ENCODE data around the gene UBE2O. TPM values are rescaled to one million over a fixed set of nuclear protein-coding genes. Genes with fewer than 3 reads are reported as not detected.
A peak's percentile ranks its signal among the peaks of the same experiment; 100 is the strongest.

Gene UBE2O
- total and polyA plus RNA-seq, 2 donors (not counting 1 experiment from before 2014, with no cell fraction given), result 11.5 to 12.4 TPM

DNA sequence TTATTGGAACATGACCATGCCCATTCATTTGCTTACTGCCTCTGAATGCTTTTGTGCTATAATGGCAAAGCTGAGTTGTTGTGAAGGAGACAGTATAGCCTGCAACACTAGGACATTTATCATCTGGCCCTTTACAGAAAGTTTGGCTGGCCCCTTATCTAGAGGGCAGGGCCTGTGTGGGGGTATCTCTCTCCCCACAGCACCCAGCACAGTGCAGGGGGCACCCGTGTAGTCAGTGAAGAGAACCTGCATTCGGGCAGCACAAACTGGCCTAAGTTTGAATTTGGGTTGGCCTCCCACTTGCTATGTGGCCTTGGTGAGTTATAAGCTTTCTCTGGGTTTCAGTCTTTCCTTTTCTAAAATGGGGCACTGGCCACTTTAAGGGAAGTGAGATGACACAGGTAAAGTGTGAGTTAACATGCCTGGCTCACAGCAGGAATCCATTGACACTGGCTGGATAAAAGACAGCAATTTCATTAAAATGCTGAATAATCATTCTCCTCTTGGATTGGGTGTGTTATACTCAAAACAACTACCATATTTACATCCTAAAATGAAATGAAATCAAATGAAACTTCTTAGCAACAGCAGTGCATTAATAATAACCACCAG is 12.1 kb downstream of the UBE2O start:
- Histone ChIP-seq H3K36me3 (ENCODE audit: control insufficient read depth, insufficient read depth, low read length) (no peaks in the 10 kb centered on the region), H3K9ac (ENCODE audit: insufficient read depth, low read length) (no peak overlapping the region), H2AFZ (ENCODE audit: low read length) (no peak overlapping the region), H3K27me3 (ENCODE audit: control insufficient read depth, insufficient read depth, low read length) (no peaks in the 10 kb centered on the region), H3K27ac (ENCODE audit: insufficient read depth, low read length) (no peak overlapping the region), H3K4me2 (ENCODE audit: extremely low read depth, insufficient read depth, low read length) (no peak overlapping the region), H4K20me1 (ENCODE audit: control insufficient read depth, extremely low read depth, insufficient read depth, low read length) (no peaks in the 10 kb centered on the region), H3K4me1 (ENCODE audit: control insufficient read depth, extremely low read depth, insufficient read depth, low read length) (peaks cover 12% of the 10 kb centered on the region), H3K4me3 (replicated peaks in 1 of 4; ENCODE audit: control extremely low read depth in 1 of 4, insufficient read depth in 1 of 4, low read depth in 3 of 4, low read length in 4 of 4) (no peak overlapping the region), H3K9me3 (ENCODE audit: control insufficient read depth, insufficient read depth, low read depth, low read length) (no peaks in the 10 kb centered on the region), H3K79me2 (ENCODE audit: control insufficient read depth, insufficient read depth, low read length) (peaks cover 36% of the 10 kb centered on the region)
- no peak for TF ChIP-seq EZH2 (IDR thresholded peaks at IDR 0.05; ENCODE audit: low read length, missing control alignments)
- TF ChIP-seq, protein P1, sequence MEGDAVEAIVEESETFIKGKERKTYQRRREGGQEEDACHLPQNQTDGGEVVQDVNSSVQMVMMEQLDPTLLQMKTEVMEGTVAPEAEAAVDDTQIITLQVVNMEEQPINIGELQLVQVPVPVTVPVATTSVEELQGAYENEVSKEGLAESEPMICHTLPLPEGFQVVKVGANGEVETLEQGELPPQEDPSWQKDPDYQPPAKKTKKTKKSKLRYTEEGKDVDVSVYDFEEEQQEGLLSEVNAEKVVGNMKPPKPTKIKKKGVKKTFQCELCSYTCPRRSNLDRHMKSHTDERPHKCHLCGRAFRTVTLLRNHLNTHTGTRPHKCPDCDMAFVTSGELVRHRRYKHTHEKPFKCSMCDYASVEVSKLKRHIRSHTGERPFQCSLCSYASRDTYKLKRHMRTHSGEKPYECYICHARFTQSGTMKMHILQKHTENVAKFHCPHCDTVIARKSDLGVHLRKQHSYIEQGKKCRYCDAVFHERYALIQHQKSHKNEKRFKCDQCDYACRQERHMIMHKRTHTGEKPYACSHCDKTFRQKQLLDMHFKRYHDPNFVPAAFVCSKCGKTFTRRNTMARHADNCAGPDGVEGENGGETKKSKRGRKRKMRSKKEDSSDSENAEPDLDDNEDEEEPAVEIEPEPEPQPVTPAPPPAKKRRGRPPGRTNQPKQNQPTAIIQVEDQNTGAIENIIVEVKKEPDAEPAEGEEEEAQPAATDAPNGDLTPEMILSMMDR (conservative IDR thresholded peaks at IDR 0.05 in 1 of 2, IDR thresholded peaks at IDR 0.05 in 1 of 2; ENCODE audit: low read depth in 1 of 2, low read length in 2 of 2), result no peak
- DNase-seq (ENCODE audit: low read depth in 2 of 2), result no peak

DNA sequence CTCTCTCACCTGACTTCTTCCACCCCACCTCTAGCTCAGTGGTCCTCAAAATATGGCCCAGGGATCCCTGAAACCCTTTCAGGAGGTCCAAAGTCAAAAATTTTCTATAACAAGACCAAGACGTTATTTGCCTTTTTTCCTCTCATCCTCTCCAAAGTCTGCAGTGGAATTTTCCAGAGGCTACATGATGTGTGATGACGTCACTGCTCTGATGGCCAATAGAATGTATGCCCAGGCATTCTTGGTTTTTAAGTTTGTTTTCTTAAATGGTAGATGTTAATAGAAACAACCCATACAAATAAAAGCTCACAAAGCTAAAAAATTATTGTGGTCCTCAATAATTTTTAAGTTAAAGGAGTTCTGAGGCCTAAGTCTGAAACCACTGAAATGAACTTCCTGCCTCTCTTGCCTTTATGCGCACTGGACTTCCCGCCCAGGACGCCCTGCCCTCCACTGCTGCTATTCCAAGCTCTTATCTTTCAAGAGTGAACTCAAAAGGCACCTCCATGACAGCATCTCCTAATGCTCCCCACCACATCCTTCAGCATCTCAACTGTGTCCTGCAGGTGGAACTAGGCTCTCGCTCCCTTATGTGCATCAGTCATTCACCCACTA is 13.5 kb downstream of the UBE2O start:
- Histone ChIP-seq H3K4me2 (ENCODE audit: extremely low read depth, insufficient read depth, low read length) (no peak overlapping the region), H3K79me2 (ENCODE audit: control insufficient read depth, insufficient read depth, low read length) (peaks cover 26% of the 10 kb centered on the region), H3K9ac (ENCODE audit: insufficient read depth, low read length) (no peak overlapping the region), H3K4me3 (replicated peaks in 1 of 4; ENCODE audit: control extremely low read depth in 1 of 4, insufficient read depth in 1 of 4, low read depth in 3 of 4, low read length in 4 of 4) (no peak overlapping the region), H2AFZ (ENCODE audit: low read length) (no peak overlapping the region), H3K9me3 (ENCODE audit: control insufficient read depth, insufficient read depth, low read depth, low read length) (no peaks in the 10 kb centered on the region), H3K27me3 (ENCODE audit: control insufficient read depth, insufficient read depth, low read length) (no peaks in the 10 kb centered on the region), H4K20me1 (ENCODE audit: control insufficient read depth, extremely low read depth, insufficient read depth, low read length) (no peaks in the 10 kb centered on the region), H3K36me3 (ENCODE audit: control insufficient read depth, insufficient read depth, low read length) (no peaks in the 10 kb centered on the region), H3K4me1 (ENCODE audit: control insufficient read depth, extremely low read depth, insufficient read depth, low read length) (no peaks in the 10 kb centered on the region), H3K27ac (ENCODE audit: insufficient read depth, low read length) (no peak overlapping the region)
- no peak for DNase-seq (ENCODE audit: low read depth in 2 of 2)
- TF ChIP-seq, protein P1 (conservative IDR thresholded peaks at IDR 0.05 in 1 of 2, IDR thresholded peaks at IDR 0.05 in 1 of 2; ENCODE audit: low read depth in 1 of 2, low read length in 2 of 2), result no peak
- TF ChIP-seq EZH2 (IDR thresholded peaks at IDR 0.05; ENCODE audit: low read length, missing control alignments), result no peak

- H3K27ac ChIP-seq (ENCODE audit: insufficient read depth, low read length), result no peak overlapping the region
- no peak for TF ChIP-seq EZH2 (IDR thresholded peaks at IDR 0.05; ENCODE audit: low read length, missing control alignments)
- TF ChIP-seq, protein P1 (conservative IDR thresholded peaks at IDR 0.05 in 1 of 2, IDR thresholded peaks at IDR 0.05 in 1 of 2; ENCODE audit: low read depth in 1 of 2, low read length in 2 of 2), result no peak
- H3K9me3 ChIP-seq (ENCODE audit: control insufficient read depth, insufficient read depth, low read depth, low read length), result no peaks in the 10 kb centered on the region
- no peaks in the 10 kb centered on the region for H3K27me3 ChIP-seq (ENCODE audit: control insufficient read depth, insufficient read depth, low read length)
- no peak overlapping the region for H2AFZ ChIP-seq (ENCODE audit: low read length)
- peaks cover 21% of the 10 kb centered on the region for H3K79me2 ChIP-seq (ENCODE audit: control insufficient read depth, insufficient read depth, low read length)
- H3K4me3 ChIP-seq (replicated peaks in 1 of 4; ENCODE audit: control extremely low read depth in 1 of 4, insufficient read depth in 1 of 4, low read depth in 3 of 4, low read length in 4 of 4), result no peak overlapping the region
- H4K20me1 ChIP-seq (ENCODE audit: control insufficient read depth, extremely low read depth, insufficient read depth, low read length), result no peaks in the 10 kb centered on the region
- no peaks in the 10 kb centered on the region for H3K36me3 ChIP-seq (ENCODE audit: control insufficient read depth, insufficient read depth, low read length)
- no peak overlapping the region for H3K9ac ChIP-seq (ENCODE audit: insufficient read depth, low read length)
- H3K4me2 ChIP-seq (ENCODE audit: extremely low read depth, insufficient read depth, low read length), result no peak overlapping the region
- H3K4me1 ChIP-seq (ENCODE audit: control insufficient read depth, extremely low read depth, insufficient read depth, low read length), result no peaks in the 10 kb centered on the region
- DNase-seq (ENCODE audit: low read depth in 2 of 2), result peak in 1 of 2 donors; percentile 20
Observed at GRCh38 chr17:76438906-76439305, 14.0 kb downstream of the UBE2O start.

All from fibroblast of lung (primary cell).